Activated CD4-positive, alpha-beta memory T cell treated with anti-CD3 and anti-CD28 coated beads for 36 hours (primary cell): Measurements from ENCODE around the gene ZSCAN2. TPM values are rescaled to one million over a fixed set of nuclear protein-coding genes. Genes with fewer than 3 reads are reported as not detected.

Experiments
- CTCF ChIA-PET: fragments of 350-600 bp; sonication (Branson Sonifier 250); formaldehyde crosslinking; loops from one replicate; lab custom pipeline; 2021; ENCODE audit warnings: antibody characterized with exemption, inconsistent platforms; lab: Charles Lee
- POLR2A ChIA-PET: fragments of 350-600 bp; sonication (Branson Sonifier 250); formaldehyde crosslinking; loops from one replicate; lab custom pipeline; 2021; ENCODE audit warnings: antibody characterized with exemption; lab: Charles Lee
- DNase-seq: peaks from one replicate; pipeline ENCODE4 v3.0.0-alpha.2; 2020
- H3K27ac Mint-ChIP-seq: one replicate; pipeline ENCODE4 v1.8.0; 2021; ENCODE audit warnings: mixed read lengths
- H3K27me3 Mint-ChIP-seq: one replicate; pipeline ENCODE4 v1.8.0; 2021; ENCODE audit warnings: mixed read lengths
- H3K36me3 Mint-ChIP-seq: one replicate; pipeline ENCODE4 v1.8.0; 2021; ENCODE audit warnings: mixed read lengths
- H3K4me1 Mint-ChIP-seq: one replicate; pipeline ENCODE4 v1.8.0; 2021; ENCODE audit warnings: low read depth, mixed read lengths
- H3K4me3 Mint-ChIP-seq: one replicate; pipeline ENCODE4 v1.8.0; 2021; ENCODE audit warnings: mild to moderate bottlenecking, mixed read lengths
- H3K9me3 Mint-ChIP-seq: one replicate; pipeline ENCODE4 v1.8.0; 2021; ENCODE audit warnings: mixed read lengths
- intact Hi-C: fragments of 100-400 bp; cut with micrococcal nuclease; formaldehyde crosslinking; loops from one replicate; pipeline ENCODE4 v1.15.1; 2023
- total RNA-seq, 2 experiments: library from RNA; stranded (reverse); gene quantifications; one replicate each; pipeline ENCODE4 v1.2.3, GENCODE V29; 2021

Gene ZSCAN2
- total RNA-seq, 2 experiments from 2014 or later = 7.5 to 9.5 TPM

DNA sequence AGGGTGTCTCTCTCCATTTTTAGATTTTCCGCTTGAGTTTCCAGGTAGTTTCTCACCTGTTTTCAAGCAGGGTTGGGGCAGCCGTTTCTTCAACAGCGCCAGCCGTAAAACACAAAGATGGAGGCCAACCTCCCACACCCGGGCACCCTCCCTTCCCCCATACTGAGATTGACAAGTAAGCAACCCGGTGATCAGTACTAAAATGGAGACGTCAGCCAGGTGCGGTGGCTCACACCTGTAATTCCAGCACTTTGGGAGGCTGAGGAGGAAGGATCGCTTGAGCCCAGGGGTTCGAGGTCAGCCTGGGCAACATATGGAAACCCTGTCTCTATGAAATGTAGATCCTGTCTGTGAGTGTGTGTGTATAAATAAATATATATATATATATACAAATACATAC is 903 bp upstream of the ZSCAN2 start:
- Mint-ChIP-seq H3K4me3 (peak overlapping the region; percentile 39), H3K4me1 (peaks cover 47% of the 10 kb centered on the region)
- CTCF ChIA-PET = interaction anchor here (0.7 to 2.9 kb wide), 18 partner anchors 11 to 328 kb away, joined by 3 to 24 read pairs (median 6); partner anchors contain the start of genes NMB and WDR73

GRCh38 chr15:84600331-84600686 is 500 bp upstream of the ZSCAN2 start:
- no peaks in the 10 kb centered on the region for H3K27me3 Mint-ChIP-seq
- peaks cover 51% of the 10 kb centered on the region for H3K4me1 Mint-ChIP-seq
- intact Hi-C loops = loop anchor here (1.0 to 5.0 kb wide), 2 partner anchors 54 to 392 kb away; partner anchors contain the start of gene WDR73
- peak overlapping the region; percentile 91 for H3K4me3 Mint-ChIP-seq
- H3K9me3 Mint-ChIP-seq = no peaks in the 10 kb centered on the region
- ChIA-PET POLR2A (interaction anchor here (0.8 to 2.5 kb wide), 4 partner anchors 31 to 116 kb away, joined by 3 to 12 read pairs (median 4); partner anchors contain the start of gene WDR73), CTCF (interaction anchor here (1.0 to 2.9 kb wide), 6 partner anchors 11 to 277 kb away, joined by 3 to 24 read pairs (median 6); no protein-coding TSS in a partner anchor)
- H3K36me3 Mint-ChIP-seq = peaks cover 7% of the 10 kb centered on the region
- H3K27ac Mint-ChIP-seq = no peak overlapping the region
- peak; percentile 70 for DNase-seq

More for the DNA sequence above, 903 bp upstream of the ZSCAN2 start:
- Mint-ChIP-seq H3K27ac (no peak overlapping the region), H3K9me3 (no peaks in the 10 kb centered on the region), H3K36me3 (peaks cover 4% of the 10 kb centered on the region), H3K27me3 (no peaks in the 10 kb centered on the region)
- DNase-seq = no peak
- POLR2A ChIA-PET = interaction anchor here (0.8 to 2.5 kb wide), 3 partner anchors 31 to 117 kb away, joined by 3 to 12 read pairs (median 4); no protein-coding TSS in a partner anchor
- intact Hi-C loops = loop anchor here (1.0 to 10.0 kb wide), 6 partner anchors 39 to 445 kb away; partner anchors contain the start of gene WDR73

- CTCF ChIA-PET = interaction anchor here (0.6 to 1.4 kb wide), 4 partner anchors 14 to 173 kb away, joined by 4 to 7 read pairs (median 4); no protein-coding TSS in a partner anchor
- DNase-seq = no peak
- H3K27me3 Mint-ChIP-seq = no peaks in the 10 kb centered on the region
- H3K36me3 Mint-ChIP-seq = peaks cover 16% of the 10 kb centered on the region
- peaks cover 63% of the 10 kb centered on the region for H3K4me1 Mint-ChIP-seq
- intact Hi-C loops = loop anchor here (5.0 kb wide), 1 partner anchor 391 kb away; no protein-coding TSS in a partner anchor
- H3K27ac Mint-ChIP-seq = no peak overlapping the region
- H3K4me3 Mint-ChIP-seq = peak overlapping the region; percentile 91
- no peaks in the 10 kb centered on the region for H3K9me3 Mint-ChIP-seq
- POLR2A ChIA-PET = interaction anchor here (1.0 to 2.5 kb wide), 4 partner anchors 30 to 146 kb away, joined by 3 to 12 read pairs (median 4); partner anchors contain the start of gene WDR73
These were observed 688 bp downstream of the ZSCAN2 start for GRCh38 chr15:84601555-84601838.

- CTCF ChIA-PET = interaction anchor here (0.5 kb wide), 1 partner anchor 203 kb away, joined by 3 read pairs; no protein-coding TSS in a partner anchor
- peaks cover 24% of the 10 kb centered on the region for H3K36me3 Mint-ChIP-seq
- no peak for DNase-seq
- H3K4me3 Mint-ChIP-seq = peak overlapping the region; percentile 17
- no peaks in the 10 kb centered on the region for H3K9me3 Mint-ChIP-seq
- POLR2A ChIA-PET = interaction anchor here (0.6 to 3.2 kb wide), 7 partner anchors 16 to 157 kb away, joined by 4 to 14 read pairs (median 5); no protein-coding TSS in a partner anchor
- H3K27ac Mint-ChIP-seq = peak overlapping the region; percentile 39
- intact Hi-C loops = loop anchor here (1.0 to 5.0 kb wide), 2 partner anchors 27 to 388 kb away; no protein-coding TSS in a partner anchor
- H3K4me1 Mint-ChIP-seq = peaks cover 54% of the 10 kb centered on the region
- no peaks in the 10 kb centered on the region for H3K27me3 Mint-ChIP-seq
These were observed 3.0 kb downstream of the ZSCAN2 start for GRCh38 chr15:84603630-84604379.

DNA sequence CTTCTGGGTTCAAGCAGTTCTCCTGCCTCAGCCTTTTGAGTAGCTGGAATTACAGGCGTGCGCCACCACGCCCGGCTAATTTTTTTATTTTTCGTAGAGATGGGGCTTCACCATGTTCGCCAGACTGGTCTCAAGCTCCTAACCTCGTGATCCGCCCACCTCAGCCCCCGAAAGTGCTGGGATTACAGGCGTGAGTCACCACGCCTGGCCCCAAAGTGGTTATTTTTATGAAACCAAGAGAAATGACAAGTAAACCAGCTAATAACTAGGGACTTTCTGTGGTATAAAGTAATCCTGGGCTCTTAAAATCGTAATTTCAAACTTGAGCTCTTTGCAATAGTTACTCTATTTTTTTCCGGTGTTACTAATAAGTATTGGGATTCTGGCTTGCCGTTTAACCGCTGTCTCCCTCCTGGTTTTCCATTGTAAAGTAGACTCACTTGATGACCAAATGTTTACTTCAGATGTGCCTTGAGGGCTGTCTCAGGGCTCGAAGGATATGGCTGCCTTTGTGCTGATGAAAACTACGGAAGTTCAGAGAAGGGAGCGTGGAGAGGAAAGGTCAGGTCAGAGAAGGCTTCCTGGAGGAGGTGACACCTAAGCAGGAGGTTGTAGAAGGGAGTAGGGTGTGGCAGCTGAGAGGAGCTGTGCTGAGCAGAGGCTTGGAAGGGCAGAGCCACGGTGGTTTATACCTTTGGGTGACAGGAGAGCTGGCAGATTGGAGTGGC is 4.2 kb downstream of the ZSCAN2 start:
- peak overlapping the region; percentile 71 for H3K4me3 Mint-ChIP-seq
- peaks cover 52% of the 10 kb centered on the region for H3K4me1 Mint-ChIP-seq
- DNase-seq = peak; percentile 90
- peak overlapping the region; percentile 90 for H3K27ac Mint-ChIP-seq
- H3K9me3 Mint-ChIP-seq = no peaks in the 10 kb centered on the region
- H3K27me3 Mint-ChIP-seq = no peaks in the 10 kb centered on the region
- H3K36me3 Mint-ChIP-seq = peaks cover 24% of the 10 kb centered on the region
- POLR2A ChIA-PET = interaction anchor here (0.5 to 3.2 kb wide), 12 partner anchors 9 to 156 kb away, joined by 3 to 14 read pairs (median 4); partner anchors contain the start of gene SEC11A
- intact Hi-C loops = loop anchor here (1.0 to 5.0 kb wide), 2 partner anchors 157 to 387 kb away; no protein-coding TSS in a partner anchor
- CTCF ChIA-PET = interaction anchor here (0.8 to 1.5 kb wide), 9 partner anchors 17 to 273 kb away, joined by 3 to 6 read pairs (median 4); no protein-coding TSS in a partner anchor

DNA sequence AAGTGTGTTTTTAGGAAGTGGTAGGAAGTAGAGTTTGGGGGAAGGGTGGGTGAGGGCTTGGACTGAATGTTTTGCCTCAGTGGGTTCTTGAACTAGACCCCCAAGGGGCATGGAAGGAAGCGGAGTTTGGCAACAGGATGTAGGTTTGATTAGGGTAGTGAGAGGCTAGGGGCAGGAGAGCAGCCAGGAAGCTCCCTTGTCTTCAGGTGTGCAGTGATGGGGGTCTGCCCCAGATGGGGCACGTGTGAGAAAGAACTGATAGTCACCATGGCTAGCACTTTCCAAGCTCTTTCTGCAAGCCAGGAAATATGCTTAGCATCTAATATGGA is 4.7 kb downstream of the ZSCAN2 start:
- ChIA-PET POLR2A (interaction anchor here (0.5 to 3.2 kb wide), 10 partner anchors 13 to 155 kb away, joined by 4 to 14 read pairs (median 4); partner anchors contain the start of gene SEC11A), CTCF (interaction anchor here (0.9 to 1.5 kb wide), 8 partner anchors 18 to 273 kb away, joined by 3 to 6 read pairs (median 4); no protein-coding TSS in a partner anchor)
- no peaks in the 10 kb centered on the region for H3K9me3 Mint-ChIP-seq
- no peaks in the 10 kb centered on the region for H3K27me3 Mint-ChIP-seq
- H3K4me1 Mint-ChIP-seq = peaks cover 54% of the 10 kb centered on the region
- peak overlapping the region; percentile 71 for H3K4me3 Mint-ChIP-seq
- H3K36me3 Mint-ChIP-seq = peaks cover 24% of the 10 kb centered on the region
- H3K27ac Mint-ChIP-seq = peak overlapping the region; percentile 90
- no peak for DNase-seq
- intact Hi-C loops = loop anchor here (1.0 kb wide), 1 partner anchor 157 kb away; no protein-coding TSS in a partner anchor

DNA sequence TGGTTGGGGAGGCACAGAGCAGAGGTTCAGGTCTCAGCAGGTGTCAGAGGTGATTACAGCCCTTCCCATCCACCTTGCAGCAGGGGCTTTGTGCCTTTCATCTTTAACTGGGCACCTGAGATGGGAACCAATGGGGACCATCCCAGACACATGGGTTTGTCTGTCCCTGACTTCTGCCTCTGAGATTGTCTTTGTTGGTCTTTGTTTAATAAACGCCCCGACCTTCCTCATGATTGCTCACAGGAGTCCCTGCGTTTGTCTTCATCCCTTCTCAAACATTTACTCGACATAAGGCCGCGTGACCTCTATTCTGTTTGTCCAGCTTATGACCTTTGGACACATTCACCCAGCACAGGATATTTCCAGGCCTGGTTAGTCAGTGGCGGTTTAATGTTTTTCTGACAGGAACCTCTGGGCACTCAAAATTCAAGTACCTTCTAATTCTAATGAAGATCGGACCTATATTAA is 5.9 kb downstream of the ZSCAN2 start:
- Mint-ChIP-seq H3K9me3 (no peaks in the 10 kb centered on the region), H3K4me3 (no peak overlapping the region), H3K27me3 (no peaks in the 10 kb centered on the region), H3K4me1 (peaks cover 51% of the 10 kb centered on the region), H3K27ac (no peak overlapping the region), H3K36me3 (peaks cover 24% of the 10 kb centered on the region)
- POLR2A ChIA-PET = interaction anchor here (3.2 kb wide), 1 partner anchor 25 kb away, joined by 13 read pairs; no protein-coding TSS in a partner anchor
- CTCF ChIA-PET = interaction anchor here (0.7 to 1.6 kb wide), 3 partner anchors 8 to 28 kb away, joined by 3 to 4 read pairs (median 3); no protein-coding TSS in a partner anchor
- DNase-seq = no peak
- intact Hi-C loops = no loop called here

DNA sequence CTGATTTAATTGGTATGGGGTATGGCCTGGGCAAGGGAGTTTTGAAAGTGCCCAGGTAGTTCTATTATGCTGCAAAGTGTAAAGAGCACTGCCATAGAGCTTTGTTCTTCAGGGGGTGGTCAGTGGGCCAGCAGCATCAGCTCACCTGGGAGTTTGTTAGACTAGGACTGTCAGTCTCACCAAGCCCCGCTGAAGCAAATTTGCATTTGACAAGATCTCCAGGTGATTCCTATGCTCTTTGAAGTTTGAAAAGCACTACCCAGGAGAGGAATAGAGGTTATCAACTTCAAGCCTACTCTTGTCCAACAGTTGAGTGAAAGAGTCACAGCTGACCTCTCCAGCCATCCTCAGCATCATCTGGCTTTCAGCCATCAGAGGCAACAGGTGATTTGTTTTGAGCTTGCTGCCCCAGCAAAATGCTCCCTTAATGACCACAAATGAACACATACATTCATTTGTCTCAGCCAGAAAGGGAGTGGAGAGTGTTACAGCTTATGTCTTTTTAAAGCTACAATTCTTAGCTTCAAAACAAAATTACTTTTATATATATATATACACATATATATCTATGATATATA is 8.0 kb downstream of the ZSCAN2 start:
- no peak for DNase-seq
- Mint-ChIP-seq H3K9me3 (no peaks in the 10 kb centered on the region), H3K4me1 (peaks cover 36% of the 10 kb centered on the region), H3K4me3 (no peak overlapping the region), H3K27ac (no peak overlapping the region), H3K36me3 (peaks cover 24% of the 10 kb centered on the region), H3K27me3 (no peaks in the 10 kb centered on the region)
- POLR2A ChIA-PET = interaction anchor here (0.8 kb wide), 1 partner anchor 22 kb away, joined by 3 read pairs; no protein-coding TSS in a partner anchor
- intact Hi-C loops = no loop called here
- CTCF ChIA-PET = interaction anchor here (1.2 to 2.4 kb wide), 2 partner anchors 21 to 23 kb away, joined by 4 to 6 read pairs; no protein-coding TSS in a partner anchor

DNA sequence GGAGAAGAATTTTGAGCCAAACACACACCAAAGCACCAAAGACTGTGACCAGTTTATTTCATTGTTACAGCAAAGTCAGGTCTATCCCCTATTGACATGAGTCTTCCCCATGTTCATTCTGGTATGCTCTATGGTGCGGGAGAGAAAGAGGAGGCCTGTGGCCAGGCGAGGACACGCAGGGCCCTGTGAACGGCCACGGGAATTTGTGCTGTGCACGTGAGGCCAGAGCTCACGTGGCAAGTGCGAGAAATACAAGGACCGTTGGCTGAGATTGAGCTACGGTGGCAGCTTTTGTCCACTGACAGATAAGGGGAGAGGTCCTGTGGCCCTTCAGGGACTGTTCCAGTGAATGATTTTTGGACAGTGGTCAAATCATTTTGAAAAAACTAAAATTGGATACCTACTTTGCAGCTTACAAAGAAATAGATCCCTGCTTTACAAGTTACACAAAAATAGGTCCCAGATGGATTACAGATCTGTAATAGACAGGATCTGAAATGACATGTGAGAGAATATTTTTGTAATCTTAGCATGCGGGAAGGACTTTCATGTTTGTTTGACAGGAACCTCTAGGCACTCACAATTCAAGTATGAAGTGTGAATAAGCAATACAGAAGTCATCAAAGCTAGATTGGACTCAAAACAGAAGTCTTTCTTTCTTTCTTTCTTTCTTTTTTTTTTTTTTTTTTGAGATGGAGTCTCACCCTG is 9.2 kb downstream of the ZSCAN2 start:
- H3K4me3 Mint-ChIP-seq = no peak overlapping the region
- peak overlapping the region; percentile 11 for H3K27ac Mint-ChIP-seq
- peaks cover 27% of the 10 kb centered on the region for H3K4me1 Mint-ChIP-seq
- CTCF ChIA-PET = interaction anchor here (0.6 to 2.4 kb wide), 2 partner anchors 18 to 22 kb away, joined by 3 to 6 read pairs; no protein-coding TSS in a partner anchor
- intact Hi-C loops = no loop called here
- no peak for DNase-seq
- H3K36me3 Mint-ChIP-seq = peaks cover 20% of the 10 kb centered on the region
- POLR2A ChIA-PET = no interaction called here
- no peaks in the 10 kb centered on the region for H3K9me3 Mint-ChIP-seq
- H3K27me3 Mint-ChIP-seq = no peaks in the 10 kb centered on the region

GRCh38 chr15:84611631-84612030 is 10.8 kb downstream of the ZSCAN2 start:
- Mint-ChIP-seq H3K9me3 (no peaks in the 10 kb centered on the region), H3K27ac (no peak overlapping the region), H3K4me3 (no peak overlapping the region), H3K27me3 (no peaks in the 10 kb centered on the region), H3K36me3 (peaks cover 10% of the 10 kb centered on the region), H3K4me1 (peaks cover 10% of the 10 kb centered on the region)
- ChIA-PET CTCF (interaction anchor here (0.8 kb wide), 1 partner anchor 317 kb away, joined by 3 read pairs; no protein-coding TSS in a partner anchor), POLR2A (no interaction called here)
- intact Hi-C loops = no loop called here
- DNase-seq = no peak
